ENCODE results near the gene FRMD4A.

Gene FRMD4A

GRCh38 chr10:13791483-13791882 lies 539.2 kb downstream of the FRMD4A start:
- H3K9ac ChIP-seq (ENCODE audit: low read length), result no peak overlapping the region
- H3K4me3 ChIP-seq (ENCODE audit: insufficient read depth, low read length, poor library complexity, severe bottlenecking), result no peak overlapping the region
- H3K79me2 ChIP-seq (ENCODE audit: insufficient read depth, low read length), result no peaks in the 10 kb centered on the region
- no peaks in the 10 kb centered on the region for H3K9me2 ChIP-seq (replicated peaks; ENCODE audit: insufficient read depth, low read length)
- no peak overlapping the region for H2AFZ ChIP-seq (ENCODE audit: low read depth, low read length, severe bottlenecking)
- H3K4me2 ChIP-seq (ENCODE audit: low read depth, low read length, poor library complexity, severe bottlenecking), result no peak overlapping the region
- H3K36me3 ChIP-seq (ENCODE audit: low read length), result no peaks in the 10 kb centered on the region
- no peak overlapping the region for H3K27ac ChIP-seq (ENCODE audit: low read depth, low read length)
- H3K9me3 ChIP-seq (ENCODE audit: insufficient read depth, low read length), result no peaks in the 10 kb centered on the region
- no peaks in the 10 kb centered on the region for H3F3A ChIP-seq (ENCODE audit: insufficient read depth)
- H3K27me3 ChIP-seq (ENCODE audit: low read length), result no peaks in the 10 kb centered on the region
- no peaks in the 10 kb centered on the region for H4K20me1 ChIP-seq (ENCODE audit: low read depth, low read length)
- TF ChIP-seq CTCF (IDR thresholded peaks at IDR 0.05; ENCODE audit: insufficient read depth, low read length, poor library complexity, severe bottlenecking) (no peak), EZH2phosphoT487 (conservative IDR thresholded peaks at IDR 0.05; ENCODE audit: low read length) (no peak)

- no peak overlapping the region for H3K27ac ChIP-seq (ENCODE audit: low read depth, low read length)
- H3K36me3 ChIP-seq (ENCODE audit: low read length), result no peaks in the 10 kb centered on the region
- no peaks in the 10 kb centered on the region for H3K27me3 ChIP-seq (ENCODE audit: low read length)
- no peak for TF ChIP-seq EZH2phosphoT487 (conservative IDR thresholded peaks at IDR 0.05; ENCODE audit: low read length)
- no peak overlapping the region for H3K4me3 ChIP-seq (ENCODE audit: insufficient read depth, low read length, poor library complexity, severe bottlenecking)
- H2AFZ ChIP-seq (ENCODE audit: low read depth, low read length, severe bottlenecking), result no peak overlapping the region
- no peaks in the 10 kb centered on the region for H3K9me2 ChIP-seq (replicated peaks; ENCODE audit: insufficient read depth, low read length)
- H3F3A ChIP-seq (ENCODE audit: insufficient read depth), result no peaks in the 10 kb centered on the region
- no peaks in the 10 kb centered on the region for H3K9me3 ChIP-seq (ENCODE audit: insufficient read depth, low read length)
- H3K4me2 ChIP-seq (ENCODE audit: low read depth, low read length, poor library complexity, severe bottlenecking), result no peak overlapping the region
- no peaks in the 10 kb centered on the region for H3K79me2 ChIP-seq (ENCODE audit: insufficient read depth, low read length)
- H3K9ac ChIP-seq (ENCODE audit: low read length), result no peak overlapping the region
- H4K20me1 ChIP-seq (ENCODE audit: low read depth, low read length), result no peaks in the 10 kb centered on the region
Observed at GRCh38 chr10:13790196-13790595, 540.5 kb downstream of the FRMD4A start.

- no peaks in the 10 kb centered on the region for H3K36me3 ChIP-seq (ENCODE audit: low read length)
- peak overlapping the region; percentile 16; the same call in 1 of the 2 replicates for H3K9ac ChIP-seq (ENCODE audit: low read length)
- H2AFZ ChIP-seq (ENCODE audit: low read depth, low read length, severe bottlenecking), result peak overlapping the region; percentile 46
- no peaks in the 10 kb centered on the region for H3K9me2 ChIP-seq (replicated peaks; ENCODE audit: insufficient read depth, low read length)
- H3F3A ChIP-seq (ENCODE audit: insufficient read depth), result no peaks in the 10 kb centered on the region
- H3K27me3 ChIP-seq (ENCODE audit: low read length), result no peaks in the 10 kb centered on the region
- H3K9me3 ChIP-seq (ENCODE audit: insufficient read depth, low read length), result no peaks in the 10 kb centered on the region
- no peaks in the 10 kb centered on the region for H4K20me1 ChIP-seq (ENCODE audit: low read depth, low read length)
- no peak overlapping the region for H3K4me2 ChIP-seq (ENCODE audit: low read depth, low read length, poor library complexity, severe bottlenecking)
- TF ChIP-seq CTCF (IDR thresholded peaks at IDR 0.05; ENCODE audit: insufficient read depth, low read length, poor library complexity, severe bottlenecking) (no peak), EZH2phosphoT487 (conservative IDR thresholded peaks at IDR 0.05; ENCODE audit: low read length) (no peak)
- no peaks in the 10 kb centered on the region for H3K79me2 ChIP-seq (ENCODE audit: insufficient read depth, low read length)
- no peak overlapping the region for H3K4me3 ChIP-seq (ENCODE audit: insufficient read depth, low read length, poor library complexity, severe bottlenecking)
- 0 out of 2 replicates have a peak overlapping the region, but pooled peaks have one; percentile 15 for H3K27ac ChIP-seq (ENCODE audit: low read depth, low read length)
Observed at GRCh38 chr10:13789448-13789829, 541.3 kb downstream of the FRMD4A start.

- Histone ChIP-seq H3K9me3 (ENCODE audit: insufficient read depth, low read length) (no peaks in the 10 kb centered on the region), H3K4me2 (ENCODE audit: low read depth, low read length, poor library complexity, severe bottlenecking) (peak overlapping the region; percentile 14), H4K20me1 (ENCODE audit: low read depth, low read length) (no peaks in the 10 kb centered on the region), H3K9me2 (replicated peaks; ENCODE audit: insufficient read depth, low read length) (no peaks in the 10 kb centered on the region), H3K79me2 (ENCODE audit: insufficient read depth, low read length) (no peaks in the 10 kb centered on the region), H2AFZ (ENCODE audit: low read depth, low read length, severe bottlenecking) (peak overlapping the region; percentile 46), H3K9ac (ENCODE audit: low read length) (peak overlapping the region; percentile 16; the same call in 1 of the 2 replicates), H3K27me3 (ENCODE audit: low read length) (no peaks in the 10 kb centered on the region), H3K36me3 (ENCODE audit: low read length) (no peaks in the 10 kb centered on the region), H3K4me3 (ENCODE audit: insufficient read depth, low read length, poor library complexity, severe bottlenecking) (no peak overlapping the region), H3K27ac (ENCODE audit: low read depth, low read length) (peak overlapping the region; percentile 15; the same call in 1 of the 2 replicates), H3F3A (ENCODE audit: insufficient read depth) (no peaks in the 10 kb centered on the region)
- no peak for TF ChIP-seq EZH2phosphoT487 (conservative IDR thresholded peaks at IDR 0.05; ENCODE audit: low read length)
- TF ChIP-seq CTCF (IDR thresholded peaks at IDR 0.05; ENCODE audit: insufficient read depth, low read length, poor library complexity, severe bottlenecking), result no peak
Observed at GRCh38 chr10:13788711-13789447, 541.8 kb downstream of the FRMD4A start.

Data from SU-DHL-6 (cell line).